Activated CD4-positive, alpha-beta T cell treated with anti-CD3 and anti-CD28 coated beads, Interleukin-2, amount 10 ng/mL, durations not matched to agents 7 days and 5 days (primary cell): Measurements from ENCODE around the gene NXF1. TPM values are rescaled to one million over a fixed set of nuclear protein-coding genes. Genes with fewer than 3 reads are reported as not detected.
"Not testable (repeated sequence)": the region's sequence is repeated elsewhere in the genome, so short reads cannot be mapped to it uniquely, and the experiment has no call there.

Experiments used
- CTCF ChIA-PET: fragments of 350-600 bp; sonication (Branson Sonifier 250); formaldehyde crosslinking; loops from one replicate; lab custom pipeline; 2021; ENCODE audit warnings: antibody characterized with exemption; lab: Charles Lee
- POLR2A ChIA-PET: fragments of 350-600 bp; sonication (Branson Sonifier 250); formaldehyde crosslinking; loops from one replicate; lab custom pipeline; 2021; ENCODE audit warnings: antibody characterized with exemption; lab: Charles Lee
- DNase-seq: peaks from one replicate; pipeline ENCODE4 v3.0.0-alpha.2; 2020
- H3K27ac Mint-ChIP-seq: one replicate; pipeline ENCODE4 v1.8.0; 2021; ENCODE audit warnings: mild to moderate bottlenecking, moderate library complexity, mixed read lengths
- H3K27me3 Mint-ChIP-seq: one replicate; pipeline ENCODE4 v1.8.0; 2021; ENCODE audit warnings: mixed read lengths
- H3K36me3 Mint-ChIP-seq: one replicate; pipeline ENCODE4 v1.8.0; 2021; ENCODE audit warnings: low read depth, mixed read lengths
- H3K4me1 Mint-ChIP-seq: one replicate; pipeline ENCODE4 v1.8.0; 2021; ENCODE audit warnings: mixed read lengths
- H3K4me3 Mint-ChIP-seq: one replicate; pipeline ENCODE4 v1.8.0; 2021; ENCODE audit warnings: mild to moderate bottlenecking, moderate library complexity, mixed read lengths
- H3K9me3 Mint-ChIP-seq: one replicate; pipeline ENCODE4 v1.8.0; 2021; ENCODE audit warnings: mixed read lengths
- total RNA-seq, 2 experiments: library from RNA; stranded (reverse); gene quantifications; one replicate each; pipeline ENCODE4 v1.2.3, GENCODE V29; 2021

Gene NXF1
- total RNA-seq, 2 experiments from 2014 or later, result 110 to 121 TPM

DNA sequence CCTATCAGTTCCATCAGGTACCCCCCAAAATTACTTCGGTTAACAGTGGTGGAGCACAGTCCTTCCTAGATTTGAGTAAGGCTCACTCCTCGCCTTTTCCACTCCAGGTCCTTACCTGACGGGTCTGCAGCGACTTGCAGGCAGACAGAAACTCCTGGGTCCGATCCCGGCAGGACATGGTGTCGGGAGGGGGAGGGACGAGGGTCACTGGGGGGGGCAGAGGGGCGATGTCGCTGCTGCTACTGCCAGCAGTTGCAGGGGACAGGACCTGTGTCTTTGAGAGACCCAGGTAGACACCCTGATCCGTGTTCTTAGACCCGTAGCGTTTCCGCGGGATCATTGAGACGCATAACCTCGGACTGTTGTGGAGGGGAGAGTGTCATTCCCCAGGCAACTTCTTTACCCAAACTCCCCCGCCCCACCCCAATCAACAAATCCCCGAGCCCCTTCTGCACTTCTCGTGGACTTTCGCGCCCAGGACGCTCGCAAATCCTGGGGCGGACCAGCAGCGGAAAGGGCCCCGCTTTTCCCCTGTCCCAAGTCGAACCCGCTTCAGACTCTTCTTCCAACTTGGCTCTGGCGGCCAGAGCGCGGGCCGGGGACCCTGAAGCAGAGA lies 25.8 kb upstream of the NXF1 start:
- Mint-ChIP-seq H3K27me3 (no peaks in the 10 kb centered on the region), H3K27ac (peak overlapping the region; percentile 99), H3K9me3 (no peaks in the 10 kb centered on the region), H3K4me1 (peaks cover 36% of the 10 kb centered on the region), H3K4me3 (peak overlapping the region; percentile 94), H3K36me3 (peaks cover 33% of the 10 kb centered on the region)
- peak; percentile 24 for DNase-seq
- ChIA-PET POLR2A (no interaction called here), CTCF (interaction anchor here (0.6 to 2.0 kb wide), 8 partner anchors 10 to 308 kb away, joined by 3 to 15 read pairs (median 4); no protein-coding TSS in a partner anchor)

- H3K27me3 Mint-ChIP-seq, DNase-seq, H3K4me3 Mint-ChIP-seq, H3K9me3 Mint-ChIP-seq, H3K27ac Mint-ChIP-seq: not testable (repeated sequence)
- ChIA-PET POLR2A (interaction anchor here (0.7 kb wide), 1 partner anchor 9 kb away, joined by 3 read pairs; no protein-coding TSS in a partner anchor), CTCF (interaction anchor here (0.6 to 3.3 kb wide), 7 partner anchors 9 to 56 kb away, joined by 3 to 17 read pairs (median 3); partner anchors contain the start of gene TMEM179B)
- Mint-ChIP-seq H3K36me3 (peaks cover 41% of the 10 kb centered on the region), H3K4me1 (peaks cover 37% of the 10 kb centered on the region)
Measured at GRCh38 chr11:62828130-62828529, 22.9 kb upstream of the NXF1 start.

DNA sequence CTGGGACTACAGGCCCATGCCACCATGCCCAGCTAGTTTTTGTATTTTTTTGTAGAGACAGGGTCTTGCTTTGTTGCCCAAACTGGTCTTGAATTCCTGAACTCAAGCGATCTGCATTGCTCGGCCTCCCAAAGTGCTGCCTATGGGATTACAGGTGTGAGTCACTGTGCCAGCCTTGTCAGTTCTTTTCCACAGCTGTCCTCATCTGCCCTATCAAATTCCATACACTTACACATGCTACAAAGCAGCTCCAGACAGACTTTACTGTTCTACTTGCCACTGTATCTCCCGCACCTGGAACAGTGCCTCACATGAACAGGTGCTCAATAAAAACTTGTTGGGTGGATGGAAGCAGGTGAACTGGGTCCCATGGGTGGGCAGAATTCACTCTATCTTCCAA lies 18.4 kb upstream of the NXF1 start:
- no peak overlapping the region for H3K27ac Mint-ChIP-seq
- H3K4me1 Mint-ChIP-seq, result peaks cover 19% of the 10 kb centered on the region
- CTCF ChIA-PET, result interaction anchor here (0.8 to 1.8 kb wide), 3 partner anchors 11 to 37 kb away, joined by 3 to 8 read pairs (median 5); no protein-coding TSS in a partner anchor
- peaks cover 52% of the 10 kb centered on the region for H3K36me3 Mint-ChIP-seq
- H3K9me3 Mint-ChIP-seq, result no peaks in the 10 kb centered on the region
- H3K4me3 Mint-ChIP-seq, result no peak overlapping the region
- DNase-seq, result no peak
- POLR2A ChIA-PET, result no interaction called here
- no peaks in the 10 kb centered on the region for H3K27me3 Mint-ChIP-seq

GRCh38 chr11:62817129-62817528 lies 11.9 kb upstream of the NXF1 start:
- CTCF ChIA-PET, result interaction anchor here (0.9 to 2.0 kb wide), 9 partner anchors 9 to 89 kb away, joined by 3 to 6 read pairs (median 4); partner anchors contain the start of gene TMEM179B
- no peak for DNase-seq
- POLR2A ChIA-PET, result no interaction called here
- no peak overlapping the region for H3K27ac Mint-ChIP-seq
- H3K36me3 Mint-ChIP-seq, result peaks cover 20% of the 10 kb centered on the region
- peaks cover 2% of the 10 kb centered on the region for H3K4me1 Mint-ChIP-seq
- no peak overlapping the region for H3K4me3 Mint-ChIP-seq
- no peaks in the 10 kb centered on the region for H3K27me3 Mint-ChIP-seq
- H3K9me3 Mint-ChIP-seq, result no peaks in the 10 kb centered on the region

DNA sequence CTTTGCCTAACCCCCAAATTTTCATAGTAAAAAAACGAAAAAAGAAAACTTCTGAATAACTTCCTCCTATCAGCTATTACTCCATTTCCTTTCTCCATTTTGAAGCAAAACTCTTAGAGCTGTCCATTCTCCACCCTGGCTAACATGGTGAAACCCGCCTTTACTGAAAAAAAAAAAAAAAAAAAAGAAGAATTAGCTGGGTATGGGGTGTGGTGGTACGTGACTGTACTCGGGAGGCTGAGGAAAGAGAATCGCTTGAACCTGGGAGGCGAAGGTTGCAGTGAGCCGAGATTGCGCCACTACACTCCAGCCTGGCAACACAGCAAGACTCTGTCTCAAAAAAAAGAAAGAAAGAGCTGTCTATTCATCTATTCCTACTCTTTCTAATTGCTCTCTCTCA lies 11.3 kb upstream of the NXF1 start:
- DNase-seq, result no peak
- POLR2A ChIA-PET, result interaction anchor here (0.8 kb wide), 1 partner anchor 25 kb away, joined by 3 read pairs; no protein-coding TSS in a partner anchor
- Mint-ChIP-seq H3K9me3 (no peaks in the 10 kb centered on the region), H3K27ac (no peak overlapping the region), H3K27me3 (no peaks in the 10 kb centered on the region), H3K36me3 (peaks cover 20% of the 10 kb centered on the region), H3K4me1 (peaks cover 2% of the 10 kb centered on the region), H3K4me3 (no peak overlapping the region)
- CTCF ChIA-PET, result interaction anchor here (0.7 to 2.0 kb wide), 10 partner anchors 9 to 90 kb away, joined by 3 to 6 read pairs (median 4); partner anchors contain the start of genes TMEM179B and ZBTB3

DNA sequence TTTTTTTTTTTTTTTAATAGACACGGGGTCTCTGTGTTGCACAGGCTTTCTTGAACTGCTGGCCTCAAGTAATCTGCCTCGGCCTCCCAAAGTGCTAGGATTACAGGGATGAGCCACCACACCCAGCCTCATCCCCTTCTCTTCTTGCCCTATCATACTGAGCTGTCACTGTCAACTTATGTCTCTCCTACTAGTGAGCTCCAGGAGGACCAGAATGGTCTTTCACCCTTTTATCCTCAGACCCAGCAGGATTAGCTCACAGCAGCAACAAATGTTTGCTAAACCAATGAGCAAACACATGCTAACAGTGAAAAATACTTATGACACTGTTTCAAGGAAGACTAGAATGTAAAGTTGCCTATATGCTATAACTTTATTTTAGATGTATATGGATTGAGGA lies 6.4 kb upstream of the NXF1 start:
- no peak overlapping the region for H3K4me3 Mint-ChIP-seq
- H3K9me3 Mint-ChIP-seq, result no peaks in the 10 kb centered on the region
- ChIA-PET CTCF (interaction anchor here (0.7 to 1.5 kb wide), 6 partner anchors 11 to 35 kb away, joined by 3 to 8 read pairs (median 4); partner anchors contain the start of gene STX5), POLR2A (no interaction called here)
- H3K27ac Mint-ChIP-seq, result no peak overlapping the region
- no peaks in the 10 kb centered on the region for H3K27me3 Mint-ChIP-seq
- H3K36me3 Mint-ChIP-seq, result peaks cover 7% of the 10 kb centered on the region
- peaks cover 1% of the 10 kb centered on the region for H3K4me1 Mint-ChIP-seq
- DNase-seq, result no peak

DNA sequence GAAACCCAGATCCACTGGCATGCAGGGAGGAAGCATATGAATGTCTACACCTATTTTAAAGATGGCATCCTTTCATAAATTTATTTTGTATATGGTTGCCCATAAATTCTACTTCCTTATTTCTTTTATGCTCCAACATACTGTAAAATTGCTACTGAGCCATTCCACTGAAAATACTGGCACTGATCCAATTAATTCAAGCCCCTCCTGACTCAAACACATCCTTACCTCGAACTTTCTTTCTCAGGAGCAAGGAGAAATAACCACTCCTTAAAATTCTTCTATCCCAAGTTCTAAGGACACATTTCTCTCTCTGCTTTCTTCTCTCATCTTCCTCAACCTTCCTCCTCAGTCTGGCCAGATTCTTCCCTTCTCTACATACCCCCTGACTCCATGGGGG lies 5.5 kb upstream of the NXF1 start:
- Mint-ChIP-seq H3K4me1 (peaks cover 9% of the 10 kb centered on the region), H3K36me3 (peaks cover 5% of the 10 kb centered on the region), H3K4me3 (no peak overlapping the region), H3K9me3 (no peaks in the 10 kb centered on the region), H3K27me3 (no peaks in the 10 kb centered on the region), H3K27ac (no peak overlapping the region)
- no peak for DNase-seq
- CTCF ChIA-PET, result interaction anchor here (1.3 kb wide), 1 partner anchor 24 kb away, joined by 3 read pairs; no protein-coding TSS in a partner anchor
- POLR2A ChIA-PET, result no interaction called here

DNA sequence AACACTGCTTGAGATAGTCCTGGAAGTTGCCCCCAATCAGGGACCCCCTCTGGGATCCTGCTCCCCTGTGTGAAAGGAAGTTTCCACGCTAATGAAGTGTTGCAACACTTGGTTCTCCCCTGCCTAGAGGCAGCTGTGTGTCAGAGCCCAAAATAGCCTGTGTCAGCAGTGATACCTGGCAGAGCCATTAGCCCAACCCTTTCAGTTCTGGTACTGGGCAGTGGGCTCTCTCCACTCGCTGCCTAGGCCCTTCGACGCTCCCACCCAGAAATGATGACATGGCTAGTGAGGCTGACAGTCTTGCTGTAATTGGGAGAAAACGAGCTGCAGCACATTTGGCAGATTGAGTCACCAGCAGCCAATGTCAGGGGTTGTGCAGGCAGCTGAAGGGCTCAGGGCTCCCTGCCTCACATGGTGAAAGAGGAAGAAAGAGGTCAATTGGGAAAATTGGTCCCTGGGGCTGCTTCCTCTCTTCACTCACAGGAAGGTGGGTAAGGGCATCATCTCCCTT lies 1.4 kb upstream of the NXF1 start:
- H3K27me3 Mint-ChIP-seq, result no peaks in the 10 kb centered on the region
- H3K4me1 Mint-ChIP-seq, result peaks cover 26% of the 10 kb centered on the region
- POLR2A ChIA-PET, result interaction anchor here (1.0 to 1.4 kb wide), 2 partner anchors 35 to 53 kb away, joined by 3 to 6 read pairs; partner anchors contain the start of gene ZBTB3
- no peak for DNase-seq
- CTCF ChIA-PET, result interaction anchor here (0.6 to 2.3 kb wide), 8 partner anchors 9 to 35 kb away, joined by 3 to 17 read pairs (median 4); partner anchors contain the start of genes STX5 and TMEM179B
- H3K36me3 Mint-ChIP-seq, result peaks cover 24% of the 10 kb centered on the region
- no peaks in the 10 kb centered on the region for H3K9me3 Mint-ChIP-seq
- H3K4me3 Mint-ChIP-seq, result peak overlapping the region; percentile 95
- H3K27ac Mint-ChIP-seq, result peak overlapping the region; percentile 95

DNA sequence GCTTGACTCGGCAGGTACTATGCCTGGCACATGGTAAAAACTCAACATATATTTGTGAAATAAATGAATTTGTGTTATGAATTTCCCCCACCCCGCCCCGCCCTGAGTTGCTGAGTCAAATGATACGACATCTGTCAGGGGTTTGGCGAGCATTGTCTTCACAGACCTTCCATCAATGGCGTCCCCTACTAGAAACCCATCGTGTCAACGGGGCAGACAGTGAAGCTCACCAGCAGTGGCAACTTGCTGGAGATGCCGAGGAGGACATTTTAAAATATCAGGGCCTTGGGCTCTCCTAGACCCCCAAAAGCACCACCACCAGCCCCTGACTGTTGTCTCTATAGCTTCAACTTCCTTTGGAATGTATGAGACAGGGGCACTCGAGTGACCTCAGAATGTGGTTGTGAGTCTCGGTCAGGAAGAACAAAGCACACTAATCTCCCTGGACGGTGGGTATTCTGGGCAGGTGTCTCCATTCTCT lies 761 bp upstream of the NXF1 start:
- POLR2A ChIA-PET, result interaction anchor here (0.5 to 1.4 kb wide), 3 partner anchors 35 to 71 kb away, joined by 3 to 7 read pairs (median 6); partner anchors contain the start of gene ZBTB3
- CTCF ChIA-PET, result interaction anchor here (0.6 to 2.3 kb wide), 9 partner anchors 8 to 206 kb away, joined by 3 to 17 read pairs (median 4); partner anchors contain the start of genes STX5 and TMEM179B
- H3K4me3 Mint-ChIP-seq, result peak overlapping the region; percentile 95
- no peaks in the 10 kb centered on the region for H3K9me3 Mint-ChIP-seq
- H3K4me1 Mint-ChIP-seq, result peaks cover 26% of the 10 kb centered on the region
- peak overlapping the region; percentile 95 for H3K27ac Mint-ChIP-seq
- no peaks in the 10 kb centered on the region for H3K27me3 Mint-ChIP-seq
- DNase-seq, result no peak
- peaks cover 30% of the 10 kb centered on the region for H3K36me3 Mint-ChIP-seq

DNA sequence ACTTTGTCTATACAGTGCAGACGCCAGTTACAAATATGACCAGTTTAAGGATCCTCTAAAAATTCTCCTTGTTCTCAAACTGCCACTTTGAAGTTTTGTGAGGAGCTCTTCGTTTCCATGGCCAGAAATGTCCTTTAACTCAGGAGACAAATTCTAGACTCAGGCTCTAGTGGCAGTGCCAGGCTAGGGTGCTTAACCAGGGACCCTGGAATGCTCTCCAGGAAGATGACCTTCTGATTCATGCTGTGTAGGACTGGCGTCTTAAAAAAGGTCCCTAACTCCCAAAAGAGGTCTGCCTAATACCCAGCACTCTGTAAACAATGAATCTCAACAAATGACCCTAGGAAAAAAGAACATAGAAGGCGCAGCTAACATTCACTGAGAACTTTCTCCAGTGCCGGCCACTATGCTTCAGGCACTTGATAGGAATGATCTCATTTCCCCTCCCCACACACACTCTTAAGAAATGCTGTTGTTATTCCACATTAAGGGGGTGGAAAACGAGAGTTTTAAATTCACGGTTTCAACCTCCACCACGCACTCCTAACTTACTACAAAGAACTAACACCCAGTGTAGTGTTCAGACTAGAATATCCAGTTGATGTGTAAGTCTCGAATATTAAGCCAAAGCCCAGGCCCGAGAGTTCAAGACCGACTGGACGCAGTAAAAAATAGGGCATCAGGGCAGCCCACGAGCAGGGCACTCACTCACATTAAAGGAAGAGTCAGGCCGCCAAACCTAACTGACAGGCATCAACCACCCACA lies 747 bp downstream of the NXF1 start:
- no peaks in the 10 kb centered on the region for H3K9me3 Mint-ChIP-seq
- H3K4me3 Mint-ChIP-seq, result peak overlapping the region; percentile 95
- CTCF ChIA-PET, result interaction anchor here (0.7 to 2.6 kb wide), 5 partner anchors 12 to 43 kb away, joined by 3 to 13 read pairs (median 3); no protein-coding TSS in a partner anchor
- H3K36me3 Mint-ChIP-seq, result peaks cover 38% of the 10 kb centered on the region
- no peaks in the 10 kb centered on the region for H3K27me3 Mint-ChIP-seq
- POLR2A ChIA-PET, result no interaction called here
- DNase-seq, result no peak
- peak overlapping the region; percentile 92 for H3K27ac Mint-ChIP-seq
- peaks cover 26% of the 10 kb centered on the region for H3K4me1 Mint-ChIP-seq

GRCh38 chr11:62801071-62801470 lies 4.2 kb downstream of the NXF1 start:
- Mint-ChIP-seq H3K36me3 (peaks cover 58% of the 10 kb centered on the region), H3K4me3 (no peak overlapping the region), H3K4me1 (peaks cover 19% of the 10 kb centered on the region), H3K27me3 (no peaks in the 10 kb centered on the region), H3K9me3 (no peaks in the 10 kb centered on the region), H3K27ac (no peak overlapping the region)
- ChIA-PET CTCF (interaction anchor here (0.9 to 2.8 kb wide), 4 partner anchors 14 to 210 kb away, joined by 3 to 20 read pairs (median 4); partner anchors contain the start of genes TEX54, TMEM179B and TUT1), POLR2A (no interaction called here)
- DNase-seq, result no peak

DNA sequence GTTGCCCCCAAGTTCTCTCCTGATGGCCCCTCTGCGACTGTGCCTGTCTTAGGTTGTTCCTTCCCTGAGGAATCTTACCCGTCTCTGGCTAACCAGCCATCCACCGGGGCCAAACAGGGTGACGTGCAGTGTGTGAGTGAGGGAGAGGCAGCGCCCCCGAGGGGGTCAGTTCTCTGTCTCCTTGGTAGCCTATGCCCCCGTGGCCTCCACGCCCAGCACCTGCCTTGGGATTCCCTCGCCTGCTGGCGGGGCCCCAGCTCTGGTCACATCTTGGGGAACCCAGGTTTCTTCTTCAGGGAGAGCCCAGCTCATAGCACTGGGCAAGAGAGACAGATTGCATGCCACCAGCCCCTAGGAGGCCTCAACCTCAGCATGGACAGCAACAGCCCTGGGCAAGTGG lies 5.8 kb downstream of the NXF1 start:
- POLR2A ChIA-PET, result no interaction called here
- peaks cover 70% of the 10 kb centered on the region for H3K36me3 Mint-ChIP-seq
- H3K9me3 Mint-ChIP-seq, result no peaks in the 10 kb centered on the region
- peaks cover 18% of the 10 kb centered on the region for H3K4me1 Mint-ChIP-seq
- no peak for DNase-seq
- CTCF ChIA-PET, result interaction anchor here (0.5 to 2.8 kb wide), 5 partner anchors 13 to 1375 kb away, joined by 3 to 20 read pairs (median 3); partner anchors contain the start of genes SLC3A2, STX5 and TMEM179B
- no peaks in the 10 kb centered on the region for H3K27me3 Mint-ChIP-seq
- H3K4me3 Mint-ChIP-seq, result no peak overlapping the region
- no peak overlapping the region for H3K27ac Mint-ChIP-seq
